HG03095 (cell line): Measurements from ENCODE around the gene FXYD3.
"Not testable (repeated sequence)": the region's sequence is repeated elsewhere in the genome, so short reads cannot be mapped to it uniquely, and the experiment has no call there.

Experiments used
- ATAC-seq: cut with Tn5 transposase; IDR thresholded peaks from one replicate; pipeline ENCODE4 v1.9.1; 2021; ENCODE audit warnings: moderate library complexity; ENCODE audit not compliant: unreplicated experiment

Gene FXYD3

DNA sequence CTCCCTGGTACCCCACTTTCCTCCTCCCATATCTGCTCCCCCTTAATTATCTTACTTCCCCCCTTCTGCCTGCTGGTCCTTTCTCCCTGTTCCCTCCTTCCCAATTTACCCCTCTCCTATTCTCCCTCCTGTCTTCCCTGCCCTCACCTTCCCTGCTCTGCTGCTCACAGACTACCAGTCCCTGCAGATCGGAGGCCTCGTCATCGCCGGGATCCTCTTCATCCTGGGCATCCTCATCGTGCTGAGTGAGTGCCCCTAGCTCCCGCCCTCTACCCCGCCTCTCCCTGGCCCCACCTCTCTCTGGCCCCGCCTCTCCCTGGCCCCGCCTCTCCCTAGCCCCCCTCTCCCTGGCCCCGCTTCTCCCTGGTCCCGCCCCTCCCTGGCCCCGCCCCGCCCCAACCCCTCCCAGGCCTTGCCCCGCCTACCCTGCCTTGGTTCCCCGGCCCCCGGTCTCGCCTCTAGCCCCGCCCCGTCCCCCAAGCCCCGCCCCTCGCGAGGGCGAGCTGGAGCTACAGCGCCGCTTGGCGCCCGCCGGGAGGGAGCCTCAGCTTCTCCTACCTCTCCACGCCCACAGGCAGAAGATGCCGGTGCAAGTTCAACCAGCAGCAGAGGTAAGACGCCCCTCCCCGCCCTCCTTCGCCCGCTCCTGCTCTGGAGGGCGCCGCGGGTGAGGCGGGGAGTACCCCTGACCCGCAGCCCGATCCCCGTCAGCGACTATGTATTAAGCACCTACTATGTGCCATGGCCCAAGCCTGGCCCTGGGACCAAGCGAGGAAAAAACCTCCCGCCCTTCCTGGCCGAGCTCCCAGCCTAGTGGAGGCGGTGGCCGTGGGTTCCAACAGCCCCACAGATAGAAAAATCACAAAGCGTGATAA, 25.6 kb downstream of the FXYD3 start:
- peak; percentile 47 for ATAC-seq

DNA sequence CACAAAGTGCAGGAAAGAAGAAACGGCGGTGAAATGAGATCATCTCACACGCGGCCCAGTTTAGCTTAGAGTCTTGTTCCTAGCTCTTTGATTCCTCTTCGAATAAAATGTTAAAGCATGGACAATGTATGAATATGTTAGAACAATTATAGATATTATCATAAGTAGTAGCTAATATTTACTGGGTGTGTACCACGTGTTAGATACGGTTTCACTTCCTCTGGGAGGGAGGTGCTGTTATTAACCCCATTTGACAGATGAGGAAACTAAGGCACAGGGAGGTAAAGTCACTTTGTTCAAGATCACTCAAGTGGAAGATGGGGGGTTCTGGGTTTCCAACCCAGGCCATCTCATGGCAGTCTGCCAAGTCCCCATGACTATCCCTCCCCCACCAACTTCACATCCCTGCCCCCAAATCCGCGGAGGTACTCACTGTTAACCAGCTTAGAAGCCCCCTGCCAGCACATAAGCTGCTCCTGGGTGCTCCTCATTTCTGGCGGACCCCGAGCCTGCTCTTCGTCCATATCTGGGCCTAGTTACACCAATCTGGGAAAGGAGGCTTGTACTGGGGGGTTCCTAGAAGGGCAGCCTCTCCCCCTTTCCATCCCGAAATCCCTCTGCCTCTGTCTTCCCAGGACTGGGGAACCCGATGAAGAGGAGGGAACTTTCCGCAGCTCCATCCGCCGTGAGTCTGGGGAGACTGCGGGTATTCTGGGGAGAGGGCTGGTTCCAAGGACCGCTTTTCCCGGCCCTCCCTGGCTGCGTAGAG, 26.4 kb downstream of the FXYD3 start:
- no peak for ATAC-seq

DNA sequence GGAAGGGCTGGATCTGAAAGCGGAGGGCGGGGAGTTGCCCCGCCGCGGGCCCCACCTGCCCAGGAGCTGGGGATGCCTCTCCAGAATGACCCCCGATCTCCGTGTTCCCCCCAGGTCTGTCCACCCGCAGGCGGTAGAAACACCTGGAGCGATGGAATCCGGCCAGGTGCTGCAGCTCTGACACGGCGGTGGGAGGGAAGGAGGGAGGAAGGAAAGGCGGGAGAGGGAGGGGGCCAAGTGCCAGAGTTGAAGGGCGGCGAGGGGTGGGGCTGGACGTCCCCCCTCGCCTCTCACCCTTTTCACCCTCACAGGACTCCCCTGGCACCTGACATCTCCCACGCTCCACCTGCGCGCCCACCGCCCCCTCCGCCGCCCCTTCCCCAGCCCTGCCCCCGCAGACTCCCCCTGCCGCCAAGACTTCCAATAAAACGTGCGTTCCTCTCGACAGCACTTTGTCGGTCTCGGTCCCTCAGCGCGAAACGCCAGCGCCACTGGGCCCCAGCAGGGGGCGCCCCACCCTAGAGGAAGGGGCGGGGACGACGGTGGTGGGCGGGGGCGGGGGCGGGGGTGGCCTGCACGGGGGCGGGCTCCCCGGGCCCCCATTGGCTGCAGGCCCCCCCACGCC, 27.1 kb downstream of the FXYD3 start:
- ATAC-seq: no peak

DNA sequence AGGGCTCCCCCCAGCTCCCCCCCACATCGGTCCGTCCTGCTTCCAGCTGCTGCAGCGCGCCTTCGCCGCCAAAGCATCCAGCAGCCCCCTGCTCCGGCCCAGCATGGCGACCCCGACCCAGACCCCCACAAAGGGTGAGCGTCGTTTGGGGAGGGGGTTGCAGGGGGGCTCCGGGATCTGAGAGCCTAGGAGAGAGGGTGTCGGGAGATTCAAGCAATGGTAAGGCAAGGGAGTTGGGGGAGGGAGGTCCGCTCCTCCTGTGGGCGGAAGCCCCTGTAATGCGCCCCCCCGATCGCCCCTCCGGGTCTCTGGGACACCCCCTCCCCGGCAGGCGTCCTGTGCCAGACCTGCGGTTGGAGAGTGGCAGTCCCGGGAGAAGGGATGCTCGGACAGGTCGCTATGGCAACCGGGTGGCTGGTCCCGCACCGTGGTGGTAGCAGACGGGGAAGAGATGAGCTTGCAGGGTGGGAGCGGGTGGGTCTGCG, 27.6 kb downstream of the FXYD3 start, which contains the start of gene FXYD7:
Gene FXYD7, plus strand, starts transcription at position 25 of the 485 bp plus-strand sequence. Its CDS starts 79 bp downstream, at position 104.
- no peak for ATAC-seq

DNA sequence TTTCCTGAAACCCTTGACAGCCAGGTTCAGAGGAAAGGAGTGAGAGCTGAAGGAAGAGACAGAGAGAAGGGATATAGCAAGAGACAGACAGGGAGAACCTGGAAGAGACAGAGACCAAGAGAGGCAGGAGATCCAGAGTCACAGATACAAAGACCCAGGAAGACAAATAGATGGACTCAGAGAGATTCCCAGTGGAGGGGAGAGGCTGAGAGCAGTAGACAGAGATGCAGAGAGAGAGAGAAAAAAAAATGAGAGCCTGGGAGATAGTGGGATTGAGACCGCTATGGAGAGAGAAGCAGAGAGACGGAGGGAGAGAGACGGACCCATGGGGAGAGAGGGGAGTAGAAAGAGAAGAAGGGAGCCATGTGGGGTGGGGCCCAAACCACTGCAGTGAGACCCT, 28.2 kb downstream of the FXYD3 start:
- ATAC-seq: no peak

DNA sequence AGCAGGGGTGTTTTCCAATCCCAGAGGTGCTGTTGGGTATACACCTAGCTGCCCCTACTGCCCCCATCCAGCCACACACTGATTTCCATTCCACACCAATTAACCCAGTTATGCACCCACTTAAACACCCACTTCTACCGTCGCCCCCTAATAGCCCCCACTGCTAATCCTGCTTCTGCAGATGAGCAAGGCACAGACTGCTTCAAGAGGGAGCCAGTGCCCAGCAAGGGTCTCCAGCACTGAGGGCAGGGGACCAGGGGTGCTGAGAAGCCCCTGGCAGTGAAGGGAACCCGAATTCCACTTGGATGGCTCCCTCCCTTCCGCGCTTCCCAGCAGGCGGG, 28.6 kb downstream of the FXYD3 start:
- no peak for ATAC-seq

DNA sequence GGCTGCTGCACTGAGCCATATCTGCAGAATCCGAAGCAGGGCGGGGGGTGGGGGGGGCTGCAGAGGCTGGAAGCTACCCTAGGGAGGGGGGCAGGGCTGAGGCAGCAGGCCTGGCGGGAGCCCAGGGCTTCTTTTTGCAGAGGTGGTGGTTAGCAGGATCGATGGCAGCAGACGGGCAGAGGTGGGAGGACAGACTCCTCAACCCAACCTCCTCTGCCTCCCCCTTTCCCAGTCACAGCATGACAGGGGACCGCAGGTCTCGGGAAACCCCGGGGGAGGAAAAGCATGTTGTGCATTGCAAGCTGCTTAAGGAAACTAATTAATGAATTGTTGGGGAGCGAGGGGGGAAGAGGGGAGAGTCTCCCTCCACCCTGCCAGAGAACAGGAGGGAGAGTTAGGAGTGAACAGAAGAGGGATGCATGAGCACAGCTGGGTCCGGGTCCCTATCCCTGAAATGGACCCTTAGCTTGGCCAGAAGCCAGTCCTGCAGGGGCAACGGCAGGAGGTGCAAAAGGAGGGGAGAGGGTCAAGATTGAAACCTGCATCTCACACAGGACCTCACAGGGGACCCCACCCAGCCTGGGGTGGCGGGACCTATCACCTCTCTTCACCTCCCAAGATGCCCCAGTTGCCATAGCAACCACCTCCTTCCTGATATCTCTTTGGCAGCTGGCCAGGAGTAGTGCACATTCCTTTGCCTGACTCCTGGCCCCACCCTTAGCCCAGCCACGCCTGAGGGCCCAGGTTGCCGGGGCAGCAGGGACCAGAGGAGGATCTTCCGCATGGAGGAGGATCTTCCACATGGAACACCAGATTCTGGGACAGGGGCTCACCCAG, 29.2 kb downstream of the FXYD3 start:
- no peak for ATAC-seq

DNA sequence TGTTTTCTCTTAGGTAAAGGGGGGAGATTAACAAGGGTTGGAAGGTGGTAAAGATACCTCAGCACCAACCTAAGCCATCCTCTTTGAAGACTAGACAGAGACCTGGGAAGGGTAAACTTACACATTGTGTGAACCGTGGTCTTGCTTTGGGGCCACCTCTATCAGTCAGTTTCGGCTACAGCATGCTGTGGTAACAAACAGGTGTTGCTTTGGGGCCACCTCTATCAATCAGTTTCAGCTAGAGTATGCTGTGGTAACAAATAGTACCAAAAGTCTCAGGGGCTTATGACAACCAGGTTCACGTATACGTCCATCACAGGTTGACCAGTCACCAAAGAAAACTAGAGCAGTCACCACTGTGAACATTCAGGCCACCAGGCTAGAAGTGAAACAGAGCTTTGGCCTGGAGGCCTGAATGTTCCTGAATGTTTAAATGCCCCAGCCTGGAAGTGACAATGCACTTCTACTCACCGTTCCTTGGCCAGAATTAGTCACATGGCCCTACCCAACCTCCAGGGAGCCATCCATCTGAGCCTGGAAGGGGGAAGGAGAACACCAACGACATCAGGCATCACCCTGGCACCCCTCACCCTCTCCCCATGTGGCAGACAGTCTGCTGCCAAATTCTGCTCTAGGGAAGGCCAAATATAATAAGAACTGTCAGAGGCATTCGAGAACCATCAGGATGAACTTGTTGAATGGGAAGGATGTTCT, 31.3 kb downstream of the FXYD3 start:
- no peak for ATAC-seq

DNA sequence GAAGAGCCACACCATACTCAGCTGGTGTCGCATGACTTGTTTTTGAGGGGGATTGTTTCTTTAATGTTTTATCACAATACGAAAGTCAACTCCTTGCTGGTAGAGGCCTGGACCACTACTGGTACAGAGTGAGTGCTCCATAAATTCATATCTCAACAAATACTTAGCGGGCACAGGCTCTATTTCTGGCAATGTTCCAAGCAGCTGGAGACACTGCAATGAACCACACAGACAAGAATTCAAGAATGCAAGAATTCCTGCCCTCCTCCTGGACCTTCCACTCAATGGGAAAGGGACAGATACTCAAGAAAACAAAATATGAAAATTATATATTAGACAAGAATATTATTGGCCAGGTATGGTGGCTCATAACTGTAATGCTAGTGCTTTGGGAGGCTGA, 33.8 kb downstream of the FXYD3 start:
- no peak for ATAC-seq

DNA sequence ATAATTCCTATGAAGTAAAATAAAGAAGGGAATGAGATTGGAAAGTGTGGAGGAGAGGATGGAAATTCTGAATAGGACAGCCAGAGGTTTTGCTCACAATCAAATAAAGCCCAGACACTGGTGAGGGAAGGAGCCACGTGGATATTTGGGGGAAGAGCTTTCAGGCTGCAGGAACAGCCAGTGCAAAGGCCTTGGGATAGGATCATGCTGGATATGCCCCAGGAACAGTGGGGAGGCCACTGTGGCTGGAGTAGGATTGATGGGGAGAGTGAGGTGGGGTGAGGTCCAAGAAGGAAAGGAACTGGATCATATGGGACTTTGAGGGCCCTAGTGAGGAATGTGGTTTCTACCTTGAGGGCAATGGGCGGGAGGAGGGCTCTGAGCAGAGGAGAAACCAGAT, 34.8 kb downstream of the FXYD3 start:
- no peak for ATAC-seq

DNA sequence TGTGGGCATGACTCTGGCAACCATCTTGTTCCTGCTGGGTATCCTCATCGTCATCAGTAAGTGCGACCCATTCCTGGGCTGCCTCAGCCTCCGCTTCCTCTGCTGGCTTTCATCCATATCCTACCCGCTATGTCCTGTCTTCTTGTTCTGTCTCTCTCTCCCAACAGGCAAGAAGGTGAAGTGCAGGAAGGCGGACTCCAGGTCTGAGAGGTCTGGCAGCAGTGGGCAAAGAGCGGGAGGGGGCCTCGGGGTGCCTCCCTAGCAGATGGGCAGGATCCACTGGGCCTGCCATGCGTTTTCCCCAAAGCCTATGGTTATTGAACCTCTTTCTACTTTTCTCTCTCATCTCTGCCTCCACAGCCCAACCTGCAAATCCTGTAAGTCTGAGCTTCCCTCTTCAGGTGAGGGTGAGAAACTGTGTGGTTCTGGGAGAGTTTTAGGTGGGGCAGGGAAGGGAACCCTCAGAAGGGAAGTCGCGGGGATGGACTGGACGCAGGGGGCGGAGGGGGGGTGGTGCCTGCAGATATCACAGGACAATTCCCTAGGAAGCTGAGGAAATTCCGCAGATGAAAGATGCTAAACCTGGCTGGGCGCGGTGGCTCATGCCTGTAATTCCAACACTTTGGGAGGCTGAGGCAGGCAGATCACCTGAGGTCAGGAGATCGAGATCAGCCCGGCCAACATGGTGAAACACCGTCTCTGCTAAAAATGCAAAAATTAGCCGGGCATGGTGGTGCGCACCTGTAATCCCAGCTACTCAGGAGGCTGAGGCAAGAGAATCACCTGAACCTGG, 35.8 kb downstream of the FXYD3 start:
- ATAC-seq: no peak

DNA sequence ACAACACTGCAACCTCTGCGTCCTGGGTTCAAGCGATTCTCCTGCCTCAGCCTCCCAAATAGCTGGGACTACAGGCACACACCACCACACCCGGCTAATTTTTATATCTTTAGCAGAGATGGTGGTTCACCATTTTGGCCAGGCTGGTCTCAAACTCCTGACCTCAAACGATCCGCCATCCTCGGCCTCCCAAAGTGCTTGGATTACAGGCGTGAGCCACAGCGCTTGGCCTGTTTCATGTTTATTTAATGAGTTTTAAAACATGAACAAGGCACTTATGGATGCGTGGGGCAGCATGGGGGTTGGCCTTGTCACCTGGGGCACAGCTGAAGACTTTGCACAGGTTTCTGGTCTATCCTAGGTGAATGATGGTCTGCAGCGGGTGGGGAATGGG, 37.5 kb downstream of the FXYD3 start:
- not testable (repeated sequence) for ATAC-seq

DNA sequence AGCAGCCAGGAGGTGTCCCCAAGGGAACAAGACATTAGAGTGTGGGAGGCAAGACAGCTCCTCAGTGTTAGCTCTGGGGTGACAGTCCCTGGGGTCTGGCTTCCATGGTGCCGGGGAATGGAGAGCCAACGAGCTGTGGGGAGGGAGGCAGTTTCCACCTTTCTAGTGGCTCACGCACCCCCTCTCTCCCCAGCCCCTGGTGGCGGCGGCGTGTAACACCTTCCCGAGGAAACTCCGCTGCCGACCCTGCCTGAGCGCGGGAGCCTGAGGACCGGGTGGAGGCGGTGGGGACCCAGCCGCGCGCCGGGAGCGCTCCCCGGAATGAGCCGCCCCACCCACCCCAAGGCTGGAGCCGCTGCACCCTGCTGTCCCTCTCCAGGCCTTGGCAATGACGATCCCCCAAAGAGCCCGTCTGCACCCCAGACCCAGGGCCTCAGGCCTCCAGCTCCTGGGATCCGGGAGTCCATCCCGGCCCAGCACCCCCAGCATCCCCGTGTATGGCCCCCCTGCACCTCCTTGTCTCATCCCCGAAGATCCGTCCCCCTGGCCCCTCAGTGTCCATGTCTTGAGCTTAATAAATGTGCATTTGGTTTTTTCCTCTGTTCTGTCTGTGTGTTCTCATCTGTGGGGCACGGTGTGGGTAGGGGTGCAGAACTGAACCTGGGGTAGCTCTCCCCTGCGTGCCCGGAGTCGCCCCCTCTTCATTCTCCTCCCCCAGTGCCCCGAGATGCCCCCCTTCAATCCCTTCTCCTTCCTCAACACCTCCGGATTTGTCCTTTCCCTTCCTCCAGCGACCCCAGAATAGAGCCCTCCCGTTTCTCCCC, 38.3 kb downstream of the FXYD3 start:
- ATAC-seq: no peak

DNA sequence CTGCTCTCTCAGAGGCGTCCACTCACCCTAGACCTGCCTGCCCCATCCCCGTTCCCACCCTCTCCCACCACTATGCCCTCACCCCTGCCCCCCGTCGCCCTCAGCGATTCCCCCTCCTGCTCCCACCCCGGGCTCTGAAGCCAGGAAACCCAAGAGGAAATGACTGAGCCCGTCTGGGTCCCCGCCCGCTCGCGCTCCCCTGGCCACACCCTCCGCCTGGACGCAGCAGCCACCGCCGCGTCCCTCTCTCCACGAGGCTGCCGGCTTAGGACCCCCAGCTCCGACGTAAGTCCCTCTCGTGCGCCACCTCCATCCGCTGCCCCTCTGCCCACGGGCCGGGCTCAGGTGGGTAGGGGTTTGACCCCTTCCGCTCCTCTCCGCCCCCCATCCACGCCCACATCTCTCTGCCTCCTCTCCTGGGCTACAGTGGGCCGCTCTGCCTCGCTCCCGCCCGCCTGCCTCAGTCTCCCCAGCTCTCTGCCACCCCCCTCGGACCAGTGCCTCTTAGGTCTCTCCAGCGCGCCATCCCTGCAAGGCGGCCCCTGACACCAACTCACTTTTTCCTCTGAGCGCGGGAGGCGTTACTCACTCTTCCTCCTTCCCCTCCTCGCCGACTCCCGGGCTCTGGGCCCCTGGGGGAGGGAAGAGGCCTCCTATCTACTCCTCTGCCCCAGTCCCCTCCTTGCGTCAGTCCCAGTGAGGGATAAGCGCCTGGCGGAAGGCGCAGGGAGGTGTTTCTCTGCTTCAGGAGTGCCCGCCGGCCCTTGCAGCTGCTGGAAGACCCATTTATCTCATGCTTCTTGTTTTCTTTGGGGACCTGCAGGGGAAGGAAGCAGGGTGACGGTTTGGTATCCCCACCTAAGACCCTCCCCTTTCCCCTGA, 39.1 kb downstream of the FXYD3 start, which contains the start of gene FXYD5:
Gene FXYD5, plus strand, starts transcription at position 211 of the 882 bp plus-strand sequence. CDS start 816 bp downstream, outside the sequence.
- no peak for ATAC-seq

DNA sequence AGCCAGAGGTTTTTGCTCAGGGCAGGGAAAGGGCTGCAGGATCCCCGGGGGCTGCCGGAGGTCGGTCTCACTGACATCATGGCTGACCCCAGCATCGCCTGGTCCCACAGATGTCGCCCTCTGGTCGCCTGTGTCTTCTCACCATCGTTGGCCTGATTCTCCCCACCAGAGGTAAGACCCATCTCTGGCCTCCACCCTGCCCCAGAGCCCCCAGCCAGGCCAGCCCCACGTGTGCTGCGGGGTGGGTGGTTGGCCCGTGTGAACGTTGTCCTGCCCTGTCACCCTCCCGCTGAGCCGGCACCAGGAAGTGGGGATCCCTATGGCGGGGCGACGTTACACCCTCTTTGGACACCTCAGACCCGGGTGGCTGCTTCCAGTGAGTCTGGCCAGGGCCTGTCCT, 39.8 kb downstream of the FXYD3 start:
- ATAC-seq: no peak

DNA sequence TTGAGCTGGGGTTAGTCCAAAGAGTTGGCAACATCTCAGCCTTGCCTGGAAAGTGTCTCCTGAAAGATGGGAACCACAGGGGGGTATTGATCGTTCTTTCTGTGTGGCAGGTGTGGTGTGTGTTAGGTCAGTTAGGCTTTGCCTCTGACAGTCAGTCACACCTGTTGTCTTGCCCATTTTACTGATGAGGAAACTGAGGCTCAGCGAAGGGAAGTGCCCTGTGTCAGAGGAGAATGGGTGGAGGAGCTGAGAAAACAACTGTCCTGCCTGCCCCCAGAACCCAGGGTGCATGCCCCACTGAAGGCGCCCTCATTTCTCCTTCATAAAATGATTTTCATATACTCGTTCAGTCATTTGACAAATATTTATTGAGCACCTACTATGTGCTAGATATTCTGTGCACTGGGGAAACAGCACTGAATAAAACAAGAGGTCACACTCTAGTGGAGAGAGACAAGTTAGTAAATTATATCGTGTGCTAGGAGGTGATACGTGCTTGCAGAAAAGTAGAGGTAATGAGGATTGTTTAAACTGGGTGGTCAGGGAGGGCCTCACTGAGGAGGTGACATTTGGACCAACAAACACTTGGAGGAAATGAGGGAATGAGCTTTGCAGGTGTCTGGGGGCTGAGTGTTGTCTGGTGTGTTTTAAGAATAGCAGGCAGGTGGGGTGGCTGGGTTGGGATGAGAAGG, 40.5 kb downstream of the FXYD3 start:
- ATAC-seq: no peak

DNA sequence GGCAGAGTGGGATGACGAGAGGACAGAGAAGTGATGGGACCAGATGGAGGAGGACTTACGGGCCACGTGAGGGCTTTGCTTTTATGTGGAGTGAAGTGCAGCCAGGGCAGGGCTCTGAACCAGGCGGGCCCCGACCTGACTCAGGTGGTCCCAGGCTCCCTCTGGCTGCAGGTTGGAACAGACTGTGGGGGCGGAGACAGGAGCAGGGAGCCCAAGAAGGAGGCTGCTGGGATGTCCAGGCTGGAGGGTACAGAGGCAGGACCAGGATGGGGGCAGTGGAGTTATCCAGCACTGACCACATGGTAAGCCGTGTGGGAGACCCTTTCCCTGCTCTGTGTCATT, 41.0 kb downstream of the FXYD3 start:
- ATAC-seq: no peak
